ENCODE results near the gene HSD17B14. TPM values are rescaled to one million over a fixed set of nuclear protein-coding genes. Genes with fewer than 3 reads are reported as not detected.

Gene HSD17B14
- total and polyA plus RNA-seq, 9 of the 15 experiments (the other 6 are each of a cell fraction or from before 2014, with no cell fraction given): 0.16 TPM; not detected in 8

DNA sequence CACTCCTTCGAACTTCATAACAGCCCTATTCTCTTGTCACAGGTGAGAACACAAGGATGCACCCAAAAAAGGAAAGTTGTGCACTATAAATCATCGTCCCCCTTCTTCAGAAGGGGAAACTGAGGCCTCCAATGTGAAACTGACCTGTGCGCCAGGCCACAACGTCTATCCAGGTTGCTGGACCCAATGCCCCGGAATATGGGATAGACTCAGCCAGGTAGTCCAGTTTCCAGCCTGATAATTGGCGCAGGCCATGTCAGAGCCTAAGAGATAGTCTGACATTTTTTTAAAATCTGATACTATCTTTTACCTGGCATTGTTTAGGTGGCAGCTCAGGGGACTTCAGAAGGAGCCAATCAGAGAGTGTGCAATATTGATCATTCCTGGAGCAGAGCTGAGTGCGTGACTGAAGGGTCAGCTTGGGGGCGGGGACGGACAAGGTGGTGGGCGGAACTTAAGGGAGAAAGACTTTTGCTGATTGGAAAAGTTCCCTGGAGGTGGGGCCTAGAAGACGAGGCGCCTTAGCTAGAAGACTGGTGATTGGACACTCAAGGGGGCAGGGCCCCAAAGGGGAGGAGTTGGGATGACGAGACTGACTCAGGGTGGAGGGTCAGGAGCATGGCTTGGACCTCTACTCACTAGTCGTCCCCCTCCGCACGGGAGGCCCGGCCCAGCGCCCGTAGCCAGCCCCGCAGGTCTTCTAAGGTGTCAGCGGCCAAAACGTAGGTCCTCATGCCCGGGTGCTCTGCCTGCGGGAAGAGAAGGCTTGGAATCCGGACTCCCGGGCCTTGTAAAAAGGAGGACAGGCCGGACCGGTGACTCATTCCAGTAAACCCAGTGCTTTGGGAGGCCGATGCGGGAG lies 23.7 kb upstream of the HSD17B14 start (continued):
- TF ChIP-seq NKRF (IDR thresholded peaks at IDR 0.05; ENCODE audit: borderline replicate concordance): no peak
- no peak for TF ChIP-seq BCLAF1 (IDR thresholded peaks at IDR 0.05; ENCODE audit: borderline replicate concordance in 1 of 2, control insufficient read depth in 1 of 2, low read depth in 2 of 2, low read length in 1 of 2)
- TF ChIP-seq TCF7 (IDR thresholded peaks at IDR 0.05; ENCODE audit: borderline replicate concordance): no peak
- TF ChIP-seq CCAR2 (IDR thresholded peaks at IDR 0.05; ENCODE audit: low read depth, low read length): no peak
- TF ChIP-seq ZNF282 (CRISPR knock-in tag; IDR thresholded peaks at IDR 0.05): no peak
- no peak for TF ChIP-seq HES1 (IDR thresholded peaks at IDR 0.05; ENCODE audit: low read depth)
- TF ChIP-seq MECOM (CRISPR knock-in tag; IDR thresholded peaks at IDR 0.05): no peak
- no peak for TF ChIP-seq MEF2A (IDR thresholded peaks at IDR 0.05; ENCODE audit: control insufficient read depth, low read depth, low read length)
- no peak for TF ChIP-seq NBN (IDR thresholded peaks at IDR 0.05; ENCODE audit: low read depth)
- no peak for TF ChIP-seq ZNF232 (CRISPR knock-in tag; IDR thresholded peaks at IDR 0.05)
- TF ChIP-seq E4F1 (CRISPR knock-in tag; IDR thresholded peaks at IDR 0.05; ENCODE audit: borderline replicate concordance): no peak
- TF ChIP-seq, protein P1, sequence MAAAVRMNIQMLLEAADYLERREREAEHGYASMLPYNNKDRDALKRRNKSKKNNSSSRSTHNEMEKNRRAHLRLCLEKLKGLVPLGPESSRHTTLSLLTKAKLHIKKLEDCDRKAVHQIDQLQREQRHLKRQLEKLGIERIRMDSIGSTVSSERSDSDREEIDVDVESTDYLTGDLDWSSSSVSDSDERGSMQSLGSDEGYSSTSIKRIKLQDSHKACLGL (CRISPR knock-in tag; IDR thresholded peaks at IDR 0.05; ENCODE audit: borderline replicate concordance, poor library complexity, severe bottlenecking): no peak
- no peak for TF ChIP-seq SETDB1 (IDR thresholded peaks at IDR 0.05; ENCODE audit: low read length)
- TF ChIP-seq ZNF3 (CRISPR knock-in tag; IDR thresholded peaks at IDR 0.05): no peak
- TF ChIP-seq, protein P2, sequence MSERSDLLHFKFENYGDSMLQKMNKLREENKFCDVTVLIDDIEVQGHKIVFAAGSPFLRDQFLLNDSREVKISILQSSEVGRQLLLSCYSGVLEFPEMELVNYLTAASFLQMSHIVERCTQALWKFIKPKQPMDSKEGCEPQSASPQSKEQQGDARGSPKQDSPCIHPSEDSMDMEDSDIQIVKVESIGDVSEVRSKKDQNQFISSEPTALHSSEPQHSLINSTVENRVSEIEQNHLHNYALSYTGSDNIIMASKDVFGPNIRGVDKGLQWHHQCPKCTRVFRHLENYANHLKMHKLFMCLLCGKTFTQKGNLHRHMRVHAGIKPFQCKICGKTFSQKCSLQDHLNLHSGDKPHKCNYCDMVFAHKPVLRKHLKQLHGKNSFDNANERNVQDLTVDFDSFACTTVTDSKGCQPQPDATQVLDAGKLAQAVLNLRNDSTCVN (CRISPR knock-in tag; IDR thresholded peaks at IDR 0.05): no peak
- TF ChIP-seq SMAD1 (IDR thresholded peaks at IDR 0.05; ENCODE audit: low read depth, low read length, partially characterized antibody): no peak

Measured in K562 (cell line).